ENCODE data around the gene FHOD3. TPM values are rescaled to one million over a fixed set of nuclear protein-coding genes. Genes with fewer than 3 reads are reported as not detected.
"Not testable (repeated sequence)": the region's sequence is repeated elsewhere in the genome, so short reads cannot be mapped to it uniquely, and the experiment has no call there.

FHOD3 gene
- total RNA-seq, 8 experiments from 2014 or later = 1.2 to 36.1 (median 21.8) TPM

- H3K4me3 ChIP-seq = no peak overlapping the region
- H3K4me1 ChIP-seq (replicated peaks in 1 of 2) = peaks cover 0 to 2% of the 10 kb centered on the region in 2 donors
- WGBS, 10 experiments = 69 to 100% (median 96%) methylated on average over 1 to 9 of the region's 12 CpGs
- no peak for ATAC-seq (replicated peaks in 6 of 8)
- in situ Hi-C loops (cut with MboI; ENCODE audit: low pct_unique_long_range_greater_than_20kb in 2 of 9, low sequenced_read_pairs in 9 of 9, unreplicated experiment in 9 of 9) = no loop called here
- no peak overlapping the region for H3K27ac ChIP-seq
These were observed 420.1 kb downstream of the FHOD3 start for GRCh38 chr18:36717422-36718110.

- Histone ChIP-seq H3K4me3 (no peak overlapping the region), H3K27ac (no peak overlapping the region), H3K4me1 (replicated peaks in 1 of 2) (no peaks in the 10 kb centered on the region)
- in situ Hi-C loops (cut with MboI; ENCODE audit: low pct_unique_long_range_greater_than_20kb in 2 of 9, low sequenced_read_pairs in 9 of 9, unreplicated experiment in 9 of 9) = no loop called here
- ATAC-seq (replicated peaks in 6 of 8) = no peak
- WGBS, 10 experiments = 74 to 100% (median 90%) methylated on average over 2 to 3 of the region's 3 CpGs
These were observed 421.3 kb downstream of the FHOD3 start for GRCh38 chr18:36718705-36719328.

DNA sequence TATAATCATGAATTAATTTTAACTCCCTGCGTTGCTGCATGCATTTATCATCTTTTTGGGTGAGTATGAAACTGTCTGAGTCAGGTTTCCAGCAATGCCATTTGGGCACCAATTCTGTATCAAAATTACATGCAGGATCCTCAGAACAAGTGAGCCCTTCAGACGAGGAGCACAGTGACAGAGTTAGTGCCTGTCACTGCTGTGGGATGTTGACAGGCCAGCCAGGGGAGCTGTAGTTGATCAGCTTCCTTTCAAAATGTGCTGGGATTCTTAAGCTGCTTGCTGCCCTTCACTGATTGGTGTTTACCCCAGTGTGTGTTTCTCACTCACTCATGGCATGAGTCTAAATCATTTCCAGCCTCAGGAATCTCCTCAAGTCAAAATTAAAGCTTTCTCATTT, 422.1 kb downstream of the FHOD3 start:
- H3K4me3 ChIP-seq = no peak overlapping the region
- WGBS, 10 experiments = 14 to 75% (median 45%) methylated on average over 1 to 2 of the region's 2 CpGs; no CpG with 5 or more reads in 2 of the 10 experiments
- no peak overlapping the region for H3K27ac ChIP-seq
- no peaks in the 10 kb centered on the region for H3K4me1 ChIP-seq (replicated peaks in 1 of 2)
- no peak for ATAC-seq (replicated peaks in 6 of 8)
- in situ Hi-C loops (cut with MboI; ENCODE audit: low pct_unique_long_range_greater_than_20kb in 2 of 9, low sequenced_read_pairs in 9 of 9, unreplicated experiment in 9 of 9) = no loop called here

GRCh38 chr18:36721351-36721750, 423.8 kb downstream of the FHOD3 start:
- in situ Hi-C loops (cut with MboI; ENCODE audit: low pct_unique_long_range_greater_than_20kb in 2 of 9, low sequenced_read_pairs in 9 of 9, unreplicated experiment in 9 of 9); H3K27ac ChIP-seq; H3K4me3 ChIP-seq; ATAC-seq (replicated peaks in 6 of 8); H3K4me1 ChIP-seq (replicated peaks in 1 of 2): not testable (repeated sequence)
- WGBS, 10 experiments = 100% methylated on average over 1 of the region's 1 CpG; no CpG with 5 or more reads in 8 of the 10 experiments

DNA sequence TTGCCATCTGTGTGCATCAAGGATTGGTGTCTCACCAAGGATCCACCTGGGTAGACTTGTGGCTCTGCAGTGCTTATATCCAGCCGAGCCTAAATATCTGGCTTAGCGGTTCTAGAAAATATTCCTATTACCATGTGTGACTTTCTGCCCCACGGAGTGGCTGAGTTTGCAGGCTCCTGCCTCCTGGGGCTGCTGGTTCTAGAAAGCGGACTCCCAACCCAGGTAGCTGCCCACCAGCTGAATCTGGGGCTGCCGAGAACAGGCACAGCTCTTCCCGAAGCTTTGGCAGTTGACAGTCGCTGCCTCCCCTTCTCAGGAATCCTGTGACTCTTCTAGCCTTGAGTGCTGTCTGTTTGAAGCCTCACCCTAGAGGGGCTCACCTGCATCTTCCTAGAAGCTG, 426.7 kb downstream of the FHOD3 start:
- H3K27ac ChIP-seq = no peak overlapping the region
- ATAC-seq (replicated peaks in 6 of 8) = no peak
- WGBS, 10 experiments = 20 to 100% (median 63%) methylated on average over 1 to 4 of the region's 7 CpGs; no CpG with 5 or more reads in 4 of the 10 experiments
- in situ Hi-C loops (cut with MboI; ENCODE audit: low pct_unique_long_range_greater_than_20kb in 2 of 9, low sequenced_read_pairs in 9 of 9, unreplicated experiment in 9 of 9) = no loop called here
- no peak overlapping the region for H3K4me3 ChIP-seq
- no peaks in the 10 kb centered on the region for H3K4me1 ChIP-seq (replicated peaks in 1 of 2)

GRCh38 chr18:36724591-36725001, 427.1 kb downstream of the FHOD3 start:
- in situ Hi-C loops (cut with MboI; ENCODE audit: low pct_unique_long_range_greater_than_20kb in 2 of 9, low sequenced_read_pairs in 9 of 9, unreplicated experiment in 9 of 9) = no loop called here
- peak in 3 of 8 experiments; percentile 24 to 84 (median 49) for ATAC-seq (replicated peaks in 6 of 8)
- Histone ChIP-seq H3K4me1 (replicated peaks in 1 of 2) (no peaks in the 10 kb centered on the region), H3K4me3 (no peak overlapping the region), H3K27ac (no peak overlapping the region)
- WGBS, 10 experiments = 20 to 100% (median 53%) methylated on average over 1 to 8 of the region's 8 CpGs; no CpG with 5 or more reads in 4 of the 10 experiments

- no peak overlapping the region for H3K27ac ChIP-seq
- H3K4me1 ChIP-seq (replicated peaks in 1 of 2) = no peaks in the 10 kb centered on the region
- WGBS, 10 experiments = 8 to 100% (median 72%) methylated on average over 1 to 4 of the region's 4 CpGs; no CpG with 5 or more reads in 4 of the 10 experiments
- no peak for ATAC-seq (replicated peaks in 6 of 8)
- in situ Hi-C loops (cut with MboI; ENCODE audit: low pct_unique_long_range_greater_than_20kb in 2 of 9, low sequenced_read_pairs in 9 of 9, unreplicated experiment in 9 of 9) = no loop called here
- H3K4me3 ChIP-seq = no peak overlapping the region
These were observed 430.8 kb downstream of the FHOD3 start for GRCh38 chr18:36728345-36728744.

DNA sequence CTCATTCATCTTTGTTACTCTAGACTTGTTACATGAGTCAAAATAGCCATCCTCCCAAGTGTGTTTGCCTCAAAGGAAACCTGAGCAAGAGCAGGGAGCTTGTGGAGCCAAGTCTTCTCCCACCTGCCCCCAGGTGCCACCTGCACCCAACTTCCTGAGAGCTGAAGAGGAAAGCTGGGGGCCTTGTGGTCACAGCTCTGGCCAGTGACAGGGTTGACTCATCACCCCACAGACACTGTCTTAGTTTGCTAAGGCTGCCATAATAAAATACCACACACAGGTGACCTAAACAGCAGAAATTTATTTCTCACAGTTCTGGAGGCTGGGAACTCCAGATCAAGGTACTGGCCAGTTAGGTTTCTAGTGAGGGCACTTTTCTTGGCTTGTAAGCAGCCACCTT, 431.7 kb downstream of the FHOD3 start:
- no peak overlapping the region for H3K4me3 ChIP-seq
- no peak for ATAC-seq (replicated peaks in 6 of 8)
- no peak overlapping the region for H3K27ac ChIP-seq
- no peaks in the 10 kb centered on the region for H3K4me1 ChIP-seq (replicated peaks in 1 of 2)
- in situ Hi-C loops (cut with MboI; ENCODE audit: low pct_unique_long_range_greater_than_20kb in 2 of 9, low sequenced_read_pairs in 9 of 9, unreplicated experiment in 9 of 9) = no loop called here

DNA sequence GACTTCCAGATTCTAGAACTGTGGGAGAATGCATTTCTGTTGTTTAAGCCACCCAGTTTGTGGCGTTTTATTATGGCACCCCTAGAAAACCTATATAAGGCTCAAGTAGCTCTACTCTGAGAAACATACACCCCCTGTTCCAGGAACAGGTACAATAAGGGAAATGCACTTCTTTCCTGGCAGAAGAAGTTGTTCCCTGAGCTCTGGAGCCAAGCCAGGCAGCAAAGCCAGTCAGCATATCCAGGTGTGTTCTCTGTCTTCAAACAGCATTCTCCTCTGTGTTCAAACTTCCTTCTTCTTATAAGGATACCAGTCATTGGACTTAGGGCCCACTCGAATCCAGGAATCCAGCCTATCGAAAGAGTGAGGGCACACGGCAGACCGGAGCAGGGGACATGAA, 434.8 kb downstream of the FHOD3 start:
- Histone ChIP-seq H3K4me3 (no peak overlapping the region), H3K4me1 (replicated peaks in 1 of 2) (no peaks in the 10 kb centered on the region), H3K27ac (no peak overlapping the region)
- in situ Hi-C loops (cut with MboI; ENCODE audit: low pct_unique_long_range_greater_than_20kb in 2 of 9, low sequenced_read_pairs in 9 of 9, unreplicated experiment in 9 of 9) = no loop called here
- 60 to 100% (median 84%) methylated on average over 1 to 5 of the region's 5 CpGs; no CpG with 5 or more reads in 2 of the 10 experiments for WGBS, 10 experiments
- ATAC-seq (replicated peaks in 6 of 8) = no peak

DNA sequence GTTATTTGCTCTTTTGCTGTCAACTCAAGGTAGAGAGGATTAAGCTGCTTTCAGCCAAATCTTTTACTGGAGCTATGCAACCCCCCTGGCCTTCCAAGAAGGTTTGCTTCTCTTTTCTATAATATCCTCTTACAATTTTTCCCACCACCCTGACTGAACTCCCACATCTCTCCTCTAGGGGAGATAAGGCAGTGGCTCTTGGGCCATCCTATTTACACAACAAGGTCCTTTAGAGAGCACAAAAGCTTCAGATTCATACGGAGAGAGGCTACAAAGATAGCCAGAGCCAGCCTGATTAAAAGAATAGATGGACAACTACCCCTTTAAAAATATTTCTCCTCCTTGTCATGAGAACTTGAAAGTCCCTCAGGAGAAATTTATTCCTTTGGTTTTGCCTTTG, 435.6 kb downstream of the FHOD3 start:
- Histone ChIP-seq H3K27ac (no peak overlapping the region), H3K4me1 (replicated peaks in 1 of 2) (no peaks in the 10 kb centered on the region), H3K4me3 (no peak overlapping the region)
- no peak for ATAC-seq (replicated peaks in 6 of 8)
- 40 to 71% (median 55%) methylated on average over 1 of the region's 1 CpG; no CpG with 5 or more reads in 5 of the 10 experiments for WGBS, 10 experiments
- in situ Hi-C loops (cut with MboI; ENCODE audit: low pct_unique_long_range_greater_than_20kb in 2 of 9, low sequenced_read_pairs in 9 of 9, unreplicated experiment in 9 of 9) = no loop called here

DNA sequence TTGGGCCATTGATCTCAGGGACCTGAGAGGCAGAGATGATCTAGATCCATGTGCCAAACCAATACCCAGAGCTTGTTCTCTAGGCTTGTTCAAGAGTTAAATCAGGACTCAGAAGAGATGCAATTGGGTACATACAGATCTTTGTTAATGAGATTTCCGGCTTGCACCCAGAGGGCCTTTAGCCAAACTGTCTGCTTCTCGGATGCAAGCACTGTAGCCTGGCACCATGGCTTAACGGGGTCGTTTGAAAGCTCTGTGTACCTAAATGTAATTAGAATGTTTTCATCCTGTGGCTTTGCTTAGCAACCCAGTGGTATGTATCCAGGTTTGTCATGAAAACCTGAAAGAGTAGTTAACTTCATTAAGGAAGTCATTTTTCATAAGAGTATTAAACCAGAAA, 437.1 kb downstream of the FHOD3 start:
- WGBS, 10 experiments = 82 to 100% (median 100%) methylated on average over 1 to 4 of the region's 4 CpGs; no CpG with 5 or more reads in 2 of the 10 experiments
- H3K4me3 ChIP-seq = no peak overlapping the region
- H3K27ac ChIP-seq = no peak overlapping the region
- ATAC-seq (replicated peaks in 6 of 8) = no peak
- in situ Hi-C loops (cut with MboI; ENCODE audit: low pct_unique_long_range_greater_than_20kb in 2 of 9, low sequenced_read_pairs in 9 of 9, unreplicated experiment in 9 of 9) = no loop called here
- no peaks in the 10 kb centered on the region for H3K4me1 ChIP-seq (replicated peaks in 1 of 2)

- Histone ChIP-seq H3K27ac (no peak overlapping the region), H3K4me1 (replicated peaks in 1 of 2) (no peaks in the 10 kb centered on the region), H3K4me3 (no peak overlapping the region)
- ATAC-seq (replicated peaks in 6 of 8) = no peak
- 0 to 100% (median 59%) methylated on average over 1 to 2 of the region's 2 CpGs; no CpG with 5 or more reads in 2 of the 10 experiments for WGBS, 10 experiments
- in situ Hi-C loops (cut with MboI; ENCODE audit: low pct_unique_long_range_greater_than_20kb in 2 of 9, low sequenced_read_pairs in 9 of 9, unreplicated experiment in 9 of 9) = no loop called here
These were observed 437.6 kb downstream of the FHOD3 start for GRCh38 chr18:36735130-36735529.

DNA sequence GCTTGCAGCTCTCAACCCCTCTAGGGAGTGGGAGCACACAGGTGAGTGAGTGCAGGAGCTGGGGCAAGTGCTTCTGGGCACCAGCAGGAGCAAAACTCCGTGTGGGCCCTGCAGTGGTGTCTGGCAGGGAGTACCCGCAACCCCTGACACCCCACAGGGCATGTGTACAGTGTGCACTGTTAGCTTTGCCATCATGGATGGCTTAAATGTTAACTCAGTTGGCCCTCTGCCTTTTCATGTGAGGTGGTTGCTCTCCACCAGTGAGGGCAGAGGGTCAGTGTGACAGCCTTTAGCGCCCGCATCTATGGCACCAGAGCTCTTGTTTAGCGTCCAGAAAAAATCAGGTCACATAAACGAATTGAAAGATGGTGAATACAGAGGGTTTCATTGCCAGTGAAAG, 438.6 kb downstream of the FHOD3 start:
- no peak overlapping the region for H3K4me3 ChIP-seq
- 60 to 100% (median 89%) methylated on average over 1 to 4 of the region's 6 CpGs; no CpG with 5 or more reads in 6 of the 10 experiments for WGBS, 10 experiments
- no peaks in the 10 kb centered on the region for H3K4me1 ChIP-seq (replicated peaks in 1 of 2)
- in situ Hi-C loops (cut with MboI; ENCODE audit: low pct_unique_long_range_greater_than_20kb in 2 of 9, low sequenced_read_pairs in 9 of 9, unreplicated experiment in 9 of 9) = no loop called here
- no peak overlapping the region for H3K27ac ChIP-seq
- ATAC-seq (replicated peaks in 6 of 8) = no peak

GRCh38 chr18:36737316-36737715, 439.8 kb downstream of the FHOD3 start:
- in situ Hi-C loops (cut with MboI; ENCODE audit: low pct_unique_long_range_greater_than_20kb in 2 of 9, low sequenced_read_pairs in 9 of 9, unreplicated experiment in 9 of 9) = no loop called here
- no peak overlapping the region for H3K27ac ChIP-seq
- no peak for ATAC-seq (replicated peaks in 6 of 8)
- no peaks in the 10 kb centered on the region for H3K4me1 ChIP-seq (replicated peaks in 1 of 2)
- H3K4me3 ChIP-seq = no peak overlapping the region
- WGBS, 10 experiments = 33 to 100% (median 100%) methylated on average over 1 to 2 of the region's 3 CpGs; no CpG with 5 or more reads in 3 of the 10 experiments
